Measurements from ENCODE around the gene MORC1. TPM values are rescaled to one million over a fixed set of nuclear protein-coding genes. Genes with fewer than 3 reads are reported as not detected.

MORC1 gene
- total RNA-seq, 1 donor from 2014 or later = not detected

GRCh38 chr3:108985844-108986243, 132.1 kb downstream of the MORC1 start:
- Mint-ChIP-seq H3K4me1 (ENCODE audit: low read depth) (no peaks in the 10 kb centered on the region), H3K36me3 (ENCODE audit: low read depth) (no peaks in the 10 kb centered on the region), H3K4me3 (ENCODE audit: unreplicated experiment) (no peak overlapping the region), H3K27me3 (ENCODE audit: low read depth) (peaks cover 26% of the 10 kb centered on the region), H3K9me3 (ENCODE audit: low read depth) (peaks cover 5% of the 10 kb centered on the region), H3K27ac (ENCODE audit: unreplicated experiment) (no peak overlapping the region)
- DNase-seq (ENCODE audit: low spot score) = no peak
- no peak for TF ChIP-seq CTCF (IDR thresholded peaks at IDR 0.05)

- no peaks in the 10 kb centered on the region for H3K4me1 Mint-ChIP-seq (ENCODE audit: low read depth)
- DNase-seq (ENCODE audit: low spot score) = no peak
- no peaks in the 10 kb centered on the region for H3K36me3 Mint-ChIP-seq (ENCODE audit: low read depth)
- H3K27ac Mint-ChIP-seq (ENCODE audit: unreplicated experiment) = no peak overlapping the region
- no peak overlapping the region for H3K4me3 Mint-ChIP-seq (ENCODE audit: unreplicated experiment)
- H3K9me3 Mint-ChIP-seq (ENCODE audit: low read depth) = peaks cover 3% of the 10 kb centered on the region
- H3K27me3 Mint-ChIP-seq (ENCODE audit: low read depth) = peaks cover 23% of the 10 kb centered on the region
- TF ChIP-seq CTCF (IDR thresholded peaks at IDR 0.05) = no peak
These were observed 134.9 kb downstream of the MORC1 start for GRCh38 chr3:108983051-108983450.

- Mint-ChIP-seq H3K27me3 (ENCODE audit: low read depth) (peaks cover 12% of the 10 kb centered on the region), H3K4me1 (ENCODE audit: low read depth) (no peaks in the 10 kb centered on the region), H3K27ac (ENCODE audit: unreplicated experiment) (no peak overlapping the region)
These were observed 141.9 kb downstream of the MORC1 start for GRCh38 chr3:108976058-108976457.

GRCh38 chr3:108973019-108973418, 144.9 kb downstream of the MORC1 start:
- Mint-ChIP-seq H3K9me3 (ENCODE audit: low read depth) (no peaks in the 10 kb centered on the region), H3K27ac (ENCODE audit: unreplicated experiment) (no peak overlapping the region), H3K27me3 (ENCODE audit: low read depth) (peaks cover 15% of the 10 kb centered on the region), H3K4me3 (ENCODE audit: unreplicated experiment) (no peak overlapping the region), H3K4me1 (ENCODE audit: low read depth) (no peaks in the 10 kb centered on the region), H3K36me3 (ENCODE audit: low read depth) (no peaks in the 10 kb centered on the region)
- DNase-seq (ENCODE audit: low spot score) = no peak
- no peak for TF ChIP-seq CTCF (IDR thresholded peaks at IDR 0.05)

More at GRCh38 chr3:108976058-108976457, 141.9 kb downstream of the MORC1 start:
- no peak for DNase-seq (ENCODE audit: low spot score)
- no peak for TF ChIP-seq CTCF (IDR thresholded peaks at IDR 0.05)
- Mint-ChIP-seq H3K9me3 (ENCODE audit: low read depth) (no peaks in the 10 kb centered on the region), H3K36me3 (ENCODE audit: low read depth) (no peaks in the 10 kb centered on the region), H3K4me3 (ENCODE audit: unreplicated experiment) (no peak overlapping the region)

- Mint-ChIP-seq H3K4me3 (ENCODE audit: unreplicated experiment) (no peak overlapping the region), H3K9me3 (ENCODE audit: low read depth) (no peaks in the 10 kb centered on the region), H3K27me3 (ENCODE audit: low read depth) (peaks cover 17% of the 10 kb centered on the region), H3K27ac (ENCODE audit: unreplicated experiment) (no peak overlapping the region), H3K4me1 (ENCODE audit: low read depth) (no peaks in the 10 kb centered on the region), H3K36me3 (ENCODE audit: low read depth) (no peaks in the 10 kb centered on the region)
- no peak for TF ChIP-seq CTCF (IDR thresholded peaks at IDR 0.05)
- DNase-seq (ENCODE audit: low spot score) = no peak
These were observed 145.5 kb downstream of the MORC1 start for GRCh38 chr3:108972482-108972881.

Data from chondrocyte (in vitro differentiated cells).